Progenitor cell of endocrine pancreas (in vitro differentiated cells): ENCODE measurements around the gene KRT23. TPM values are rescaled to one million over a fixed set of nuclear protein-coding genes. Genes with fewer than 3 reads are reported as not detected.
A peak's percentile ranks its signal among the peaks of the same experiment; 100 is the strongest.

Experiments
- DNase-seq: peaks from one replicate; pipeline ENCODE4 v3.0.0; 2021; ENCODE audit warnings: low spot score; ENCODE audit not compliant: unreplicated experiment
- H3K27ac Mint-ChIP-seq: 2 replicates; pipeline ENCODE4 v1.8.0; 2021; ENCODE audit warnings: mild to moderate bottlenecking, moderate library complexity, mixed read lengths
- H3K27me3 Mint-ChIP-seq: 2 replicates; pipeline ENCODE4 v1.8.0; 2021; ENCODE audit warnings: mixed read lengths
- H3K36me3 Mint-ChIP-seq: 2 replicates; pipeline ENCODE4 v1.8.0; 2022; ENCODE audit warnings: mixed read lengths; ENCODE audit not compliant: insufficient read depth
- H3K4me1 Mint-ChIP-seq: 2 replicates; pipeline ENCODE4 v1.8.0; 2021; ENCODE audit warnings: low read depth, mixed read lengths
- H3K4me3 Mint-ChIP-seq: 2 replicates; pipeline ENCODE4 v1.8.0; 2021; ENCODE audit warnings: low read depth, mild to moderate bottlenecking, moderate library complexity, mixed read lengths
- H3K9me3 Mint-ChIP-seq: 2 replicates; pipeline ENCODE4 v1.8.0; 2021; ENCODE audit warnings: low read depth, mixed read lengths
- CTCF ChIP-seq: fragments of 200-600 bp; sonication (generic); IDR thresholded peaks from one replicate; pipeline ENCODE4 v1.5.0; 2021; ENCODE audit warnings: antibody characterized with exemption, mild to moderate bottlenecking; ENCODE audit not compliant: unreplicated experiment
- total RNA-seq: library from RNA; stranded (reverse); gene quantifications from 2 replicates; pipeline ENCODE4 v1.2.1, GENCODE V29; 2021

The KRT23 gene
- total RNA-seq, 1 donor from 2014 or later = 2.1 TPM

- Mint-ChIP-seq H3K4me1 (peaks cover 8% of the 10 kb centered on the region), H3K4me3 (no peak overlapping the region), H3K9me3 (no peaks in the 10 kb centered on the region), H3K27ac (no peak overlapping the region), H3K36me3 (no peaks in the 10 kb centered on the region), H3K27me3 (no peaks in the 10 kb centered on the region)
- peak; percentile 60 for DNase-seq
- TF ChIP-seq CTCF = peak; percentile 78
Observed at GRCh38 chr17:40909351-40909750, 28.1 kb downstream of the KRT23 start.

DNA sequence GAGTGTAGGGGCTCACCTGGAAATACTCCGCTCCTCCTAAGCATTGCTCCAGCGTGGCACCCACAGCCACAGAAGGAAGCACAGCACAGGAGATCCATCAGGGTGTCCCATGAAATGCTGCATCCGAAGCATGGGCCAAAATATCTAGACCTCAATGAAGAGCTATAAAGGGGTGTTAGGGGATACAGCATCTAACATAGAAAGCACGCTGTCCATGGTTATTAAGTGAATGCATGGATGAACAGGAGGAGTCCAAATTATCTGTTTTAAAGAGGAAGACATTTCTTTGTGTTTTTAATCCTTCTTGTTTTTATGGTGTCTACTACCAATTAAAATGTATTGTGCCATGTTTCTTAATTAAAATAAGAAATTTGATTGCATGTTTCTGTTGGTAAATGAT lies 30.8 kb downstream of the KRT23 start:
- TF ChIP-seq CTCF = no peak
- H3K4me3 Mint-ChIP-seq = no peak overlapping the region
- DNase-seq = no peak
- H3K9me3 Mint-ChIP-seq = no peaks in the 10 kb centered on the region
- no peaks in the 10 kb centered on the region for H3K27me3 Mint-ChIP-seq
- peaks cover 25% of the 10 kb centered on the region for H3K4me1 Mint-ChIP-seq
- no peaks in the 10 kb centered on the region for H3K36me3 Mint-ChIP-seq
- no peak overlapping the region for H3K27ac Mint-ChIP-seq

DNA sequence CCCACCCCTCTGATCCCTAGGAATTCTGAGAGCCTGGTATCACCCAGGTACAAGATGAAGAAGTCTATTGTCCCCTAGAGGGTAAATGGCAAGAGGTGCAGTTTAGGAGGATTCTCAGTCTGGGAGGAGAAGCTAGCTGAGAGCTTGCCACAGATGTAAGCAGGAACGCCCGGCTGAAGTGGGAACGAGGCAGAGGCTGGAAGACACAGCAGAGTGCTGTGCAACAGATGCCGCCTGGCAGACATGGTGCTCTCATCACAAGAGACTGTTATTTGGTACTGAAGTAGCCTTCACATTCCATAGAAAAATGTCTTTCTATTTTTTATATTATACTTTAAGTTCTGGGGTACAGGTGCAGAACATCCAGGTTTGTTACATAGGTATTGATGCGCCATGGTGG lies 32.1 kb downstream of the KRT23 start:
- Mint-ChIP-seq H3K27ac (no peak overlapping the region), H3K27me3 (no peaks in the 10 kb centered on the region), H3K36me3 (no peaks in the 10 kb centered on the region), H3K9me3 (no peaks in the 10 kb centered on the region), H3K4me3 (no peak overlapping the region), H3K4me1 (peaks cover 27% of the 10 kb centered on the region)
- TF ChIP-seq CTCF = no peak
- DNase-seq = no peak

DNA sequence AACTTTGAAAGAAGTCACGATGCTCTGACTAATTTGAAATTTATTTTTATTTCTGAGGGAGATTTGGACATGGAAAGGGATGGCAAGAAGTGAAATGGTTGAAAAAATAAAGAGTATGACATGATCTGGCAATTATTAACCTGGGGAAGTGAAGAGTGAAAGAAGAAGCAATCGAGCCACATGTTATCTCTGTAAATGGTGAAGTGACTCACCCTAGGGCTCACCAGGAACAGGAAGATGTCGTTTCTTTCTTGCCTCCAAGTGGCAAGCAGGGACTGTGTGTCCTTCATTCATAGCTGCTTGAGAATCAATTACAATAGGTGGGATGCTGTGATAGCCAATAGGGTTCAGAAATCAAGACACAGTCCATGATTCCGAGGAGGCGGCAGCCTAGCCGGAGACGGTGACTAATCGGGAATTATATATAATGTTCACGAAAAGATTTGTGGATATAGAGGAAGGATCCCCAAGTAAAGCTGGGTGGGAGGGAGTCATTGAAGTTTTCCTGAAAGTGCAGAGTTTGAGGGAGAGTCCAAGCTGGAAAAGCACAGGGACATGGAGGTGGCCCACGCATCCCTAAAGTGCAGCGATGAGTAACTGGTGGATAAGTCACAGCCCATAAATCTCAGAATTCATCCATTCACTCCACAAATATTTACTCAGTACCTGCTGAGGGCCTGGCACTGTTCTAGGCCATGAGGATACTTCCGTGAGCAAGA lies 34.2 kb downstream of the KRT23 start:
- Mint-ChIP-seq H3K36me3 (no peaks in the 10 kb centered on the region), H3K27ac (no peak overlapping the region), H3K4me1 (peaks cover 25% of the 10 kb centered on the region), H3K9me3 (no peaks in the 10 kb centered on the region), H3K4me3 (no peak overlapping the region), H3K27me3 (no peaks in the 10 kb centered on the region)
- no peak for DNase-seq
- TF ChIP-seq CTCF = no peak

DNA sequence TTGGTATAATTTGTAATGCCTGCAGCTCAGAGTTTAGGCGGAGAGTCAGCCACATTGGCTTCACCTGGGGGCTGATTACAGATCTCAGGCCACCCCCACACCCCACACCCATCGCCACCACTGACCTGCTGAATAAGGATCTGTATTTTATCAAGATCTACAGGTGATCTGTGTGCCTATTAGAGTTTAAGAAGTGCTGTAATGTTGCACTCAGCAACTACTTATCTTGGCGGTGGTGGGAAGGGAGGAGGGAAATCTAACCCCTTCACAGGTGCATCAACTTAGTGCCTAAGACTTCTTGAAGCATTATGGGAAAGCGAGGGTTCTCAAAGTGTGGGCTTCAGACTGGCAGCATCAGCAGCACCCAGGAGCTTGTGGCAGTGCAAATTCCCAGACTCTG lies 34.9 kb downstream of the KRT23 start:
- no peak for DNase-seq
- Mint-ChIP-seq H3K9me3 (no peaks in the 10 kb centered on the region), H3K4me3 (no peak overlapping the region), H3K36me3 (no peaks in the 10 kb centered on the region), H3K4me1 (peaks cover 25% of the 10 kb centered on the region), H3K27ac (no peak overlapping the region), H3K27me3 (no peaks in the 10 kb centered on the region)
- no peak for TF ChIP-seq CTCF
